Suprapubic skin (tissue), 4 donors: ENCODE data around the gene ONECUT2. TPM values are rescaled to one million over a fixed set of nuclear protein-coding genes. Genes with fewer than 3 reads are reported as not detected.

Experiments
- DNase-seq, 2 donors: peaks; one replicate each; pipeline ENCODE4 v3.0.0-alpha.2; 2019; ENCODE audit warnings: low spot score in 2 of 2
- H3K27ac ChIP-seq: fragments of 200-600 bp; sonication (generic); one replicate; pipeline ENCODE4 v1.5.1; 2019
- H3K27me3 ChIP-seq: fragments of 200-600 bp; sonication (generic); one replicate; pipeline ENCODE4 v1.5.1; 2019
- H3K36me3 ChIP-seq: fragments of 200-600 bp; sonication (generic); one replicate; pipeline ENCODE4 v1.5.1; 2019
- H3K4me1 ChIP-seq: fragments of 200-600 bp; sonication (generic); one replicate; pipeline ENCODE4 v1.5.1; 2019
- H3K4me3 ChIP-seq: fragments of 200-600 bp; sonication (generic); one replicate; pipeline ENCODE4 v1.5.1; 2019; ENCODE audit warnings: mild to moderate bottlenecking
- H3K9me3 ChIP-seq: fragments of 200-600 bp; sonication (generic); one replicate; pipeline ENCODE4 v1.5.1; 2019
- CTCF ChIP-seq, 2 donors: fragments of 200-600 bp in 1 of 2; fragments of 450-650 bp in 1 of 2; sonication (generic) in 1 of 2; IDR thresholded peaks; one replicate each; pipeline ENCODE4 v1.5.1; 2016 to 2019; ENCODE audit warnings: antibody characterized with exemption in 2 of 2, mild to moderate bottlenecking in 1 of 2, moderate library complexity in 1 of 2
- EP300 ChIP-seq: sonication (generic); formaldehyde crosslinking; IDR thresholded peaks from one replicate; pipeline ENCODE4 v1.6.1; 2017; ENCODE audit warnings: antibody characterized with exemption
- POLR2A ChIP-seq, 2 donors: fragments of 450-650 bp; IDR thresholded peaks; one replicate each; pipeline ENCODE4 v1.6.1; 2017; ENCODE audit warnings: antibody characterized with exemption in 2 of 2, mild to moderate bottlenecking in 2 of 2, moderate library complexity in 2 of 2
- POLR2AphosphoS5 ChIP-seq, 3 donors: sonication (generic); formaldehyde crosslinking; IDR thresholded peaks; one replicate each; pipeline ENCODE4 v1.6.1; 2017; ENCODE audit warnings: antibody characterized with exemption in 3 of 3
- WGBS: methylation state at CpG from one replicate; pipeline ENCODE4 v1.1.5; 2018; 5-methylcytosine and 5-hydroxymethylcytosine counted together
- total RNA-seq, 4 donors: library from RNA; depleted of rRNA; stranded (reverse); fragments of >200 nt; gene quantifications; one replicate each; pipeline ENCODE4 v1.1.0, GENCODE V29; 2016

ONECUT2 gene
- total RNA-seq, 4 donors from 2014 or later: 0.03 to 0.08 TPM; not detected in 2

- 8% methylated on average over 31 of the region's 31 CpGs for WGBS
- Histone ChIP-seq H3K36me3 (no peaks in the 10 kb centered on the region), H3K4me1 (peaks cover 74% of the 10 kb centered on the region), H3K9me3 (no peaks in the 10 kb centered on the region), H3K27me3 (peaks cover 100% of the 10 kb centered on the region), H3K27ac (no peak overlapping the region), H3K4me3 (peak overlapping the region; percentile 10)
- TF ChIP-seq EP300 (no peak), POLR2AphosphoS5 (IDR thresholded peaks at IDR 0.05) (no peak), CTCF (IDR thresholded peaks at IDR 0.05) (no peak), POLR2A (IDR thresholded peaks at IDR 0.05) (no peak)
- DNase-seq: no peak
Measured at GRCh38 chr18:57438743-57439608, 3.8 kb downstream of the ONECUT2 start.

- Histone ChIP-seq H3K36me3 (no peaks in the 10 kb centered on the region), H3K4me1 (peaks cover 68% of the 10 kb centered on the region), H3K27me3 (peaks cover 98% of the 10 kb centered on the region), H3K9me3 (no peaks in the 10 kb centered on the region), H3K4me3 (peak overlapping the region; percentile 10), H3K27ac (no peak overlapping the region)
- TF ChIP-seq CTCF (IDR thresholded peaks at IDR 0.05) (no peak), POLR2A (IDR thresholded peaks at IDR 0.05) (no peak), EP300 (no peak), POLR2AphosphoS5 (IDR thresholded peaks at IDR 0.05) (no peak)
- no peak for DNase-seq
- WGBS: 3% methylated on average over 26 of the region's 26 CpGs
Measured at GRCh38 chr18:57439609-57439968, 4.4 kb downstream of the ONECUT2 start.

- Histone ChIP-seq H3K27me3 (peaks cover 97% of the 10 kb centered on the region), H3K27ac (no peak overlapping the region), H3K36me3 (no peaks in the 10 kb centered on the region), H3K4me1 (peaks cover 64% of the 10 kb centered on the region), H3K9me3 (no peaks in the 10 kb centered on the region), H3K4me3 (peak overlapping the region; percentile 10)
- TF ChIP-seq POLR2A (IDR thresholded peaks at IDR 0.05) (no peak), CTCF (IDR thresholded peaks at IDR 0.05) (no peak), EP300 (no peak), POLR2AphosphoS5 (IDR thresholded peaks at IDR 0.05) (no peak)
- 2% methylated on average over 16 of the region's 17 CpGs for WGBS
- no peak for DNase-seq
Measured at GRCh38 chr18:57439985-57440330, 4.8 kb downstream of the ONECUT2 start.

- no peaks in the 10 kb centered on the region for H3K9me3 ChIP-seq
- peaks cover 97% of the 10 kb centered on the region for H3K27me3 ChIP-seq
- peaks cover 60% of the 10 kb centered on the region for H3K4me1 ChIP-seq
- H3K27ac ChIP-seq: no peak overlapping the region
- TF ChIP-seq CTCF (IDR thresholded peaks at IDR 0.05) (no peak), POLR2A (IDR thresholded peaks at IDR 0.05) (no peak), POLR2AphosphoS5 (IDR thresholded peaks at IDR 0.05) (no peak), EP300 (no peak)
- 6% methylated on average over 21 of the region's 60 CpGs for WGBS
- DNase-seq: no peak
- H3K36me3 ChIP-seq: no peaks in the 10 kb centered on the region
- no peak overlapping the region for H3K4me3 ChIP-seq
Measured at GRCh38 chr18:57440331-57441070, 5.3 kb downstream of the ONECUT2 start.
